SK-N-SH treated with all-trans-retinoic acid at 6 μM for 48 hours (cell line): ENCODE results near the gene TRIOBP.
A peak's percentile ranks its signal among the peaks of the same experiment; 100 is the strongest.
"Not testable (repeated sequence)": the region's sequence is repeated elsewhere in the genome, so short reads cannot be mapped to it uniquely, and the experiment has no call there.

Experiments used
- ATAC-seq: fragments of 200-7000 bp; cut with Tn5 transposase; 3 replicates; pipeline ENCODE4 v1.9.1; 2020; ENCODE audit warnings: mild to moderate bottlenecking, moderate library complexity
- ARNTL ChIP-seq: fragments of 450-650 bp; formaldehyde crosslinking; IDR thresholded peaks from 2 replicates; pipeline ENCODE4 v1.5.0; 2020; ENCODE audit warnings: low read depth, mild to moderate bottlenecking, moderate library complexity, borderline replicate concordance
- BACH2 ChIP-seq: fragments of 250-450 bp; sonication (Bioruptor Pico); IDR thresholded peaks from 2 replicates; pipeline ENCODE4 v1.9.0; 2021; ENCODE audit warnings: mild to moderate bottlenecking, borderline replicate concordance
- CREB5 ChIP-seq: fragments of 250-450 bp; sonication (Bioruptor Pico); IDR thresholded peaks from 2 replicates; pipeline ENCODE4 v1.5.1; 2020; ENCODE audit warnings: low read depth, mild to moderate bottlenecking, moderate library complexity
- CSDC2 ChIP-seq: fragments of 250-450 bp; sonication (Bioruptor Pico); IDR thresholded peaks from 2 replicates; pipeline ENCODE4 v1.5.0; 2020; ENCODE audit warnings: mild to moderate bottlenecking, moderate library complexity
- ESRRG ChIP-seq: fragments of 250-450 bp; sonication (Bioruptor Pico); IDR thresholded peaks from 2 replicates; pipeline ENCODE4 v1.6.1; 2021; ENCODE audit warnings: mild to moderate bottlenecking
- GLIS3 ChIP-seq: fragments of 250-450 bp; sonication (Bioruptor Pico); IDR thresholded peaks from 2 replicates; pipeline ENCODE4 v1.5.0; 2020; ENCODE audit warnings: mild to moderate bottlenecking, moderate library complexity
- OSR1 ChIP-seq: fragments of 250-450 bp; sonication (Bioruptor Pico); IDR thresholded peaks from 2 replicates; pipeline ENCODE4 v1.8.0; 2022; ENCODE audit warnings: moderate library complexity, mild to moderate bottlenecking, inconsistent platforms
- PPARA ChIP-seq: fragments of 250-450 bp; sonication (Bioruptor Pico); IDR thresholded peaks from 2 replicates; pipeline ENCODE4 v1.5.0; 2020; ENCODE audit warnings: mild to moderate bottlenecking, borderline replicate concordance
- RARB ChIP-seq: fragments of 250-450 bp; sonication (Bioruptor Pico); IDR thresholded peaks from 2 replicates; pipeline ENCODE4 v1.8.0; 2021; ENCODE audit warnings: mild to moderate bottlenecking, moderate library complexity
- TSHZ2 ChIP-seq: fragments of 250-450 bp; sonication (Bioruptor Pico); IDR thresholded peaks from 2 replicates; pipeline ENCODE4 v1.5.0; 2020; ENCODE audit warnings: mild to moderate bottlenecking, moderate library complexity
- ZFP3 ChIP-seq: fragments of 250-450 bp; sonication (Bioruptor Pico); IDR thresholded peaks from 2 replicates; pipeline ENCODE4 v1.5.0; 2020; ENCODE audit warnings: mild to moderate bottlenecking, moderate library complexity
- ZFP30 ChIP-seq: fragments of 450-650 bp; formaldehyde crosslinking; IDR thresholded peaks from 2 replicates; pipeline ENCODE4 v1.5.0; 2022; ENCODE audit warnings: mild to moderate bottlenecking, moderate library complexity
- ZNF565 ChIP-seq: fragments of 450-650 bp; formaldehyde crosslinking; conservative IDR thresholded peaks from 2 replicates; pipeline ENCODE4 v1.5.0; 2020; ENCODE audit warnings: low read depth, mild to moderate bottlenecking, moderate library complexity
- ZNF70 ChIP-seq: fragments of 450-650 bp; formaldehyde crosslinking; IDR thresholded peaks from 2 replicates; pipeline ENCODE4 v1.5.0; 2020; ENCODE audit warnings: mild to moderate bottlenecking, moderate library complexity
- ZNF8 ChIP-seq: fragments of 450-650 bp; formaldehyde crosslinking; IDR thresholded peaks from 2 replicates; pipeline ENCODE4 v1.5.0; 2020; ENCODE audit warnings: mild to moderate bottlenecking, moderate library complexity
- TF ChIP-seq, protein P1 (sequence below): fragments of 250-450 bp; sonication (Bioruptor Pico); IDR thresholded peaks from 2 replicates; pipeline ENCODE4 v1.8.0; 2020; ENCODE audit warnings: mild to moderate bottlenecking, moderate library complexity, borderline replicate concordance

The TRIOBP gene

DNA sequence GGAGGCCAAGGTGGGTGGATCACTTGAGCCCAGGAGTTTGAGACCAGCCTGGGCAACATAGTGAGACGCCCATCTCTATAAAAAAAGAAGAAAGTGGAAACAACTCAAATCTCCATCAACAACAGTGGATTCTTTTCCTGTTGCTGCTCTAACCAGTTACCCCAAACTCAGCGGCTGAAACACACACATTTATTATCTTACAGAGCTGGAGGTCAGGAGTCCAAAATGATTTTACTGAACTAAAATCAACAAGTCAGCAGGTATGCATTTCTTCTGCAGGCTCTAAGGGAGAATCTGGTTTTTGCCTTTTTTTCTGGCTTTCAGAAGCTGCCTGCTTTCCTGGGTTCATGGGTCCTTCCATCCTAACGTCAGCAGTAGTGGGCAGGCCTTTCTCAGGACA lies 99.2 kb downstream of the TRIOBP start:
- no peak for ATAC-seq
- TF ChIP-seq ARNTL (CRISPR knock-in tag): no peak
- TF ChIP-seq TSHZ2 (CRISPR knock-in tag): no peak
- TF ChIP-seq ZFP3 (CRISPR knock-in tag): no peak
- TF ChIP-seq CSDC2: no peak
- TF ChIP-seq GLIS3 (CRISPR knock-in tag): no peak
- TF ChIP-seq, protein P1, sequence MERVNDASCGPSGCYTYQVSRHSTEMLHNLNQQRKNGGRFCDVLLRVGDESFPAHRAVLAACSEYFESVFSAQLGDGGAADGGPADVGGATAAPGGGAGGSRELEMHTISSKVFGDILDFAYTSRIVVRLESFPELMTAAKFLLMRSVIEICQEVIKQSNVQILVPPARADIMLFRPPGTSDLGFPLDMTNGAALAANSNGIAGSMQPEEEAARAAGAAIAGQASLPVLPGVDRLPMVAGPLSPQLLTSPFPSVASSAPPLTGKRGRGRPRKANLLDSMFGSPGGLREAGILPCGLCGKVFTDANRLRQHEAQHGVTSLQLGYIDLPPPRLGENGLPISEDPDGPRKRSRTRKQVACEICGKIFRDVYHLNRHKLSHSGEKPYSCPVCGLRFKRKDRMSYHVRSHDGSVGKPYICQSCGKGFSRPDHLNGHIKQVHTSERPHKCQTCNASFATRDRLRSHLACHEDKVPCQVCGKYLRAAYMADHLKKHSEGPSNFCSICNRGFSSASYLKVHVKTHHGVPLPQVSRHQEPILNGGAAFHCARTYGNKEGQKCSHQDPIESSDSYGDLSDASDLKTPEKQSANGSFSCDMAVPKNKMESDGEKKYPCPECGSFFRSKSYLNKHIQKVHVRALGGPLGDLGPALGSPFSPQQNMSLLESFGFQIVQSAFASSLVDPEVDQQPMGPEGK (CRISPR knock-in tag): no peak
- no peak for TF ChIP-seq ZNF8 (CRISPR knock-in tag)
- no peak for TF ChIP-seq ZNF565
- no peak for TF ChIP-seq OSR1 (CRISPR knock-in tag)

GRCh38 chr22:37797259-37797658 lies 100.4 kb downstream of the TRIOBP start:
- not testable (repeated sequence) for ATAC-seq

DNA sequence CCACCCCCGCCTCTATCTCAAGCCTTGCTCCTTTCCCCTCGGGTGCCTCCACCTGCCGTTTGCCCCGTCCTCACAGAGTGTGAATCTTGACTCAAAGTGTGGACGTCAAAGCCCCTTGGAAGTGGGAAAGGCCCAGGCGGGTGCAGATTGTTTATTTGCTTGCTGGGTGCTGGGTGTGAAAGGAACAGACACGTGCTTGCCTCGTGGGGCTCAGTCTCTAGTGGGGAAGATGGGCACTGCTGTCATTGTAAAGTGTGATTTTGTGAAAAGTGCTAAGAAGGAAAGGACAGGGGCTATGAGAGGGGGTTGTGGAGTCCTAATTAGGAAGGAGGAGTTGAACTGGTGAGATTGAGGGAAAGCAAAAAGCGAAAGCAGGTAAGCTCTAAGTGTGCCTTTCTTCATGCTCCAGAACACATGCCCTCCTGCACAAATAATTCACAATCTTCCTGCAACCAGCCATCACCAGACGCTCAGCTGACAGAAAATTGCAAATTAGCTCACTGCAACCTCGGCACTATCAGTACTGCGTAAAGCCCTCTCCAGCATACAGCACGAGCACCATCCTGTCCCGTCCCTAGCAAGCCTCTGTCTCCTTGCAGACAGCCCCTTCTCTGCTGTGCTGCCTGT lies 101.1 kb downstream of the TRIOBP start:
- TF ChIP-seq, protein P1 (CRISPR knock-in tag): no peak
- no peak for TF ChIP-seq BACH2 (CRISPR knock-in tag)
- TF ChIP-seq ESRRG: no peak
- no peak for TF ChIP-seq CREB5 (CRISPR knock-in tag)
- TF ChIP-seq ZNF70 (CRISPR knock-in tag): no peak
- no peak for TF ChIP-seq RARB (CRISPR knock-in tag)
- TF ChIP-seq ZFP30 (CRISPR knock-in tag): no peak
- TF ChIP-seq TSHZ2 (CRISPR knock-in tag): no peak
- ATAC-seq: no peak

- ATAC-seq: not testable (repeated sequence)
Measured at GRCh38 chr22:37799979-37800378, 103.1 kb downstream of the TRIOBP start.

- ATAC-seq: 0 out of 3 replicates have a peak, but pooled peaks have one; percentile 5
- no peak for TF ChIP-seq ARNTL (CRISPR knock-in tag)
- TF ChIP-seq CSDC2: no peak
- TF ChIP-seq GLIS3 (CRISPR knock-in tag): no peak
- TF ChIP-seq PPARA (CRISPR knock-in tag): no peak
- no peak for TF ChIP-seq ZFP3 (CRISPR knock-in tag)
- no peak for TF ChIP-seq RARB (CRISPR knock-in tag)
Measured at GRCh38 chr22:37801946-37802309, 105.1 kb downstream of the TRIOBP start.
